GM19193 (cell line): ENCODE data around the gene MPV17.

Experiments used
- POLR2A ChIP-seq: IDR thresholded peaks from 4 replicates; pipeline ENCODE4 v1.6.1; 2011; ENCODE audit not compliant: insufficient read depth, insufficient read length; ENCODE audit errors: extremely low read depth

Gene MPV17

DNA sequence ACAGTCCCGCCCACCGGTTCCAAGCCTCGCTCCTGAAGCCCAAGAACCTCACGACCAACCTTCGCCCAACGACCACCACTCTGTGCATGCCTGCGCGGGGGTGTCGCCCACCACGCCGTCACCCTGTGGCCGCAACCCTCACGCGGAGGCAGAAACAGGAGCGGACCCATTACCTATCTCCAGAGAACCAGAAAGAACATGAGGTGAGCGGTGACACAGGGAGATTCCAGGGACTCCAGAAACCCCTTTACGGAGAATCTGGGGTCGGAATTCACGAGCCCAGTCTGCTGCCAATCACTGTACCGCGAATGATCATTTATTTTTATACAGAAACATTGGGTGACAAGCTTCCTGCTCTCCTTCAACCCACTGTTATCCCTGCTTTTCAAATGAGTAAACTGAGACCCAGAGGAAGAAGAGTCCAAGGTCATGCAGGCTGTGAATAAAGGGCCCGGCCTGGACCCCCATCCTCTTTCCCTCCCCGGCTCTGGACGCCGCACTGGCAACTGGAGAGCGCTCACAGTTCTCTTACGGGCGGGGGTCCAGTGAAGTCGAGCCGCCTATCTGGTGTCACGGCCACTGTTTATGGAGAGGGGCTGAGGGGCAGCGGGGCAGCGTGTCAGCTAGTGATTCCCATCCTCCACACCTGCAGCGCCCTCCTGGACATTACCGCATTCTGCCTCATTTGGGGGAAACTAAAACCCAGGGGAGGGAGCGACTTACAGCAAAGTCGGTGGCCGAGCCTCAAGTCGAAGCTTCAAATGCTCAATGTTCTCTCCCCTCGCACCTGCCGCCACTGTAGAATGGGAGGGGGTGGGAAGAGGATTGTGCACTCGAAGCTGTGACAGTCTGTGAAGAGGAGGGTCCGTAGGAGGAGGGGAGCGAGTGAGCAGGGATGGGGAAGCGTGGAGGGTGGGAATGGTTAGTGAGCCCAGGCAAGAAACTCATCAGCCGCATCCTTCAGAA is 59.3 kb downstream of the MPV17 start:
- TF ChIP-seq POLR2A: no peak

DNA sequence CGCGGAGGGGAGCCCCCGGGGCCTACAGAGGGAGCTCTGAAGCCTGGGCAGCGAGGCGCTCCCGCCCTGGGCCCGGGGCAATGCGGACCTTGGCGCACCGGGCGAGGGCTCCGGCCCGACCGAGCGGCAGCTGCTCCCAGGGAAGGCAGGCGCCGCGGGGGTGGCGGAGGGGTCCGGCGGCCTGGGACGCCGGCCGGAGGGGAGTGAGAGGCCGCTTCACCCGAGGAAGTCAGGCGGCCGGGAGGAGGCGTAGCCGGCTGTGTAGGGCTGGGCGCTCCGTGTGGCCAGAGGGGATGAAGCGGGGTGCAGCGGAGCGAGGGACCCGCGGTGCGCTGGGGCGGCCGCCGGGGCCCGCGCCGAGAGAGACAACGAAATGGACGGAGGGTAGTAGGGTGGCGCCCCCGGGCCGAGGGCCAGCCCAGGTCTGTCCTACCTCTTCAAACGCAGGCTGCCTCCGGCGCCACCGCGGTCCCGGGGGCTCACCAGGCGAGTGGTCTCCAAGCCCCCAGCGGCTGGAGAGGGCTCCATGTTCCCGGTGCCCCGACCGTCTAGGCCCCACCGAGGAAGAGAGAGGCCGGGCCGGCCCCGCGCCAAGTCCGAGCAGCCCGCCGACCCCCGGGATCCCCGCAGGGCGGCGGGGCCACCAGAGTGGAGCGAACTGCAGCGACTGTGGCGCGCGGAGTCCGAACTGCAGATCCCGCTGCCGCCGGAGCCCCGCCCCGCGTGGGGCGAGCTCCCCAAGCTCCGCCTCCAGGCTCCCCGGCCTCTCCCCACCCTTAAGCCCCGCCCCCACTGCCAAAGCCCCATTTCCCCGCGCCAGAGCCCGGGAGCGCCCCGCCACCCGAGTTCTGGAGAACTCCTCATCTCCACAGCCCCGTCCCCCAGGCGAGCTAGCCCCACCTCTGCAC is 60.3 kb downstream of the MPV17 start, which contains the start of gene SLC30A3:
SLC30A3 (minus strand) TSS at position 669 of the 908 bp plus-strand sequence; CDS start at position 528, 141 bp downstream.
- TF ChIP-seq POLR2A: no peak

DNA sequence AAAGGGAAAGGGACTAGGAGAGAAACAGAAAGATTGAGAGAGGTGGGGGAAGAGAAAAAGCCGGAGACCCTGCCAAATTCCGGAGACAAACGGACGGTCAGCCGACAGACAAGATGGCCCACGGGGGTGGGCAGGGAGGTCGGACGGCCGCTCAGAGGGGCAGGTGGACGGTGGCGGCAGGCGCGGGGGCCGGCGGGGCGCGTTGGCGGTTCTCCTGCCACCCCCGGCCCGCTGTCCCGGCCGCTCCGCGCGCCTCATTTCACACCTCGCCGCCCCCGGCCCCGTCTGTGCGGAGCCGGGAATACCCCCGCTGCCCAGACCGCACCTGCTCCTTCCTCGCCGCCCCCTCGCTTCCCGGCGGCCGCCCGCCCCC is 61.0 kb downstream of the MPV17 start:
- TF ChIP-seq POLR2A: no peak

DNA sequence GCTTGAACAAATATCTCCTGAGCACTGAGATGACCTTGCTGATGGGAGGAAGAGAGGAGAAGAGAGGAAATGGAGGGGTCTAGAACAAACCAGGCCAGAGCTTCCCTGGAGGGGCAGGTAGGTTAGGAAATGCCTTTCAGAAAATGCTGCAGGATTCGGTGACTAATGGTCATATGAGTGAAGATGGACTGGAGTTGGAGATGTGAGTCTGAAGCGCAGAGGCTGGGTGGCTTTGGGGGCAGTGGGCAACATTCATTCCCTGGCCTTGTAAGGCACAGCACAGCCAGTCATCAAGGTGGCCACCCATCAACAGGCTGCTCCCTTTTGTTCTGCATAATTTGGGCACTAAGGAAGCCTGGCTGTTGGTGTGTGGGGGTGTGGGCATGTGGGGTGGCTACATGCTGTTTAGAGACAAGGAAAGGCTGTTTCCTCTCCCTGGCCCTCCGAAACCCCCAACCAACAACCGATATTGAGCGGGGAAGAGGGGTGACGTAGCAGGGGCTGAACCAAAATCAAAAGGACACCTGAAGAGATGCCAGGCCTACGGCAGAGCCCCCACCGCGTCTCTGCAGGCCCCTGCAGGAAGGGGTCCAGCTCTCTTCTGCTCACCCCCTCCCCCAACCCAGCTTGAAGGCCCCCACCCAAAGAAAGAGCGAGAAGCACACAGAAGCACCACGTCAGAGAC is 61.5 kb downstream of the MPV17 start:
- no peak for TF ChIP-seq POLR2A
